Smooth muscle cell (in vitro differentiated cells): Measurements from ENCODE around the gene RNF41. TPM values are rescaled to one million over a fixed set of nuclear protein-coding genes. Genes with fewer than 3 reads are reported as not detected.

Experiments
- DNase-seq: peaks from one replicate; lab custom pipeline; 2025; ENCODE audit not compliant: unreplicated experiment; lab: John Stamatoyannopoulos, UW
- H2AFZ ChIP-seq: fragments of 200-600 bp; sonication (generic); 2 replicates; pipeline ENCODE4 v1.6.0; 2016; ENCODE audit warnings: antibody characterized with exemption, low read depth, mild to moderate bottlenecking
- H3F3A ChIP-seq: fragments of 200-600 bp; sonication (generic); 2 replicates; pipeline ENCODE4 v1.6.0; 2017; ENCODE audit warnings: antibody characterized with exemption, low read depth
- H3K27ac ChIP-seq: fragments of 200-600 bp; sonication (generic); 2 replicates; pipeline ENCODE4 v1.5.1; 2016; ENCODE audit warnings: low read depth, mild to moderate bottlenecking
- H3K27me3 ChIP-seq: fragments of 200-600 bp; sonication (generic); 2 replicates; pipeline ENCODE4 v1.6.1; 2016; ENCODE audit warnings: low read depth, mild to moderate bottlenecking
- H3K36me3 ChIP-seq: fragments of 200-600 bp; sonication (generic); 2 replicates; pipeline ENCODE4 v1.5.1; 2016; ENCODE audit warnings: low read depth
- H3K4me1 ChIP-seq: fragments of 200-600 bp; sonication (generic); 2 replicates; pipeline ENCODE4 v1.5.1; 2016; ENCODE audit warnings: low read depth
- H3K4me2 ChIP-seq: fragments of 200-600 bp; sonication (generic); 2 replicates; pipeline ENCODE4 v1.6.0; 2016; ENCODE audit warnings: mild to moderate bottlenecking
- H3K4me3 ChIP-seq: fragments of 200-600 bp; sonication (generic); 2 replicates; pipeline ENCODE4 v1.5.1; 2016; ENCODE audit warnings: mild to moderate bottlenecking
- H3K79me2 ChIP-seq: fragments of 200-600 bp; sonication (generic); 2 replicates; pipeline ENCODE4 v1.6.0; 2016; ENCODE audit warnings: low read depth, mild to moderate bottlenecking
- H3K9ac ChIP-seq: fragments of 200-600 bp; sonication (generic); 2 replicates; pipeline ENCODE4 v1.6.0; 2016; ENCODE audit warnings: low read depth
- H3K9me3 ChIP-seq: fragments of 200-600 bp; sonication (generic); replicated peaks from 2 replicates; pipeline ENCODE4 v1.5.1; 2016; ENCODE audit warnings: low read depth
- H4K20me1 ChIP-seq: fragments of 200-600 bp; sonication (generic); 2 replicates; pipeline ENCODE4 v1.6.0; 2016; ENCODE audit warnings: low read depth
- CTCF ChIP-seq: fragments of 200-600 bp; sonication (generic); IDR thresholded peaks from 2 replicates; pipeline ENCODE4 v1.5.1; 2017; ENCODE audit warnings: borderline replicate concordance, mild to moderate bottlenecking, antibody characterized with exemption; ENCODE audit not compliant: insufficient read depth, poor library complexity, severe bottlenecking
- WGBS: methylation state at CpG from one replicate; pipeline ENCODE4 v1.1.7; 2016; ENCODE audit warnings: low lambda C conversion rate; 5-methylcytosine and 5-hydroxymethylcytosine counted together
- polyA plus RNA-seq: library from polyadenylated mRNA; unstranded; fragments of >200 nt; fragmentation: Nextera tagmentation; extraction: Ambion mirVana; gene quantifications from 2 replicates; pipeline ENCODE4 v1.2.1, GENCODE V29; 2016
- total RNA-seq: library from RNA; depleted of rRNA; stranded (reverse); fragments of >200 nt; gene quantifications from 2 replicates; pipeline ENCODE4 v1.2.3, GENCODE V29; 2014

Gene RNF41
- total and polyA plus RNA-seq, 2 experiments from 2014 or later, result 19.4 to 46.1 TPM

GRCh38 chr12:56189099-56189917, 32.4 kb downstream of the RNF41 start, which contains the start of gene SMARCC2:
Gene SMARCC2, minus strand, starts transcription at chr12:56189483. Its CDS starts 22 bp downstream, at chr12:56189461.
- H3K27ac ChIP-seq, result peak within 1 kb of the TSS; percentile 75
- H3K36me3 ChIP-seq, result peaks cover 6% of the 10 kb centered on the region
- WGBS, result 0% methylated on average over 26 of the region's 93 CpGs
- H2AFZ ChIP-seq, result peak within 1 kb of the TSS; percentile 96
- peak within 1 kb of the TSS; percentile 97 for H3K4me2 ChIP-seq
- peak within 1 kb of the TSS; percentile 92 for H3K4me3 ChIP-seq
- peaks cover 7% of the 10 kb centered on the region for H3K4me1 ChIP-seq
- H3K9ac ChIP-seq, result peak within 1 kb of the TSS; percentile 82
- no peaks in the 10 kb centered on the region for H3K9me3 ChIP-seq
- H3K27me3 ChIP-seq, result no peaks in the 10 kb centered on the region
- peak; percentile 78 for TF ChIP-seq CTCF
- H3K79me2 ChIP-seq, result peaks cover 31% of the 10 kb centered on the region
- DNase-seq, result peak; percentile 72
- H3F3A ChIP-seq, result peaks cover 3% of the 10 kb centered on the region
- H4K20me1 ChIP-seq, result peaks cover 20% of the 10 kb centered on the region

GRCh38 chr12:56188778-56189098, 33.0 kb downstream of the RNF41 start:
- 3% methylated on average over 17 of the region's 17 CpGs for WGBS
- peaks cover 12% of the 10 kb centered on the region for H3K36me3 ChIP-seq
- peak overlapping the region; percentile 97 for H3K4me2 ChIP-seq
- H2AFZ ChIP-seq, result no peak overlapping the region
- no peaks in the 10 kb centered on the region for H3K27me3 ChIP-seq
- peaks cover 7% of the 10 kb centered on the region for H3K4me1 ChIP-seq
- no peak overlapping the region for H3K27ac ChIP-seq
- DNase-seq, result no peak
- TF ChIP-seq CTCF, result no peak
- H3F3A ChIP-seq, result peaks cover 3% of the 10 kb centered on the region
- no peaks in the 10 kb centered on the region for H3K9me3 ChIP-seq
- H3K79me2 ChIP-seq, result peaks cover 31% of the 10 kb centered on the region
- H3K9ac ChIP-seq, result peak overlapping the region; percentile 82
- peaks cover 20% of the 10 kb centered on the region for H4K20me1 ChIP-seq
- peak overlapping the region; percentile 92 for H3K4me3 ChIP-seq

- Histone ChIP-seq H3K27ac (no peak overlapping the region), H3K4me1 (peaks cover 7% of the 10 kb centered on the region), H3F3A (peaks cover 3% of the 10 kb centered on the region), H4K20me1 (peaks cover 20% of the 10 kb centered on the region), H3K9ac (peak overlapping the region; percentile 82), H3K9me3 (no peaks in the 10 kb centered on the region), H3K4me3 (peak overlapping the region; percentile 92), H2AFZ (no peak overlapping the region), H3K36me3 (peaks cover 16% of the 10 kb centered on the region), H3K27me3 (no peaks in the 10 kb centered on the region), H3K4me2 (peak overlapping the region; percentile 97), H3K79me2 (peaks cover 31% of the 10 kb centered on the region)
- WGBS, result 10% methylated on average over 10 of the region's 10 CpGs
- no peak for TF ChIP-seq CTCF
- DNase-seq, result no peak
Observed at GRCh38 chr12:56188131-56188777, 33.5 kb downstream of the RNF41 start.
